ENCODE data around the gene PRPF19. TPM values are rescaled to one million over a fixed set of nuclear protein-coding genes. Genes with fewer than 3 reads are reported as not detected.

PRPF19 gene
- total RNA-seq, 1 donor from 2014 or later: 34.5 TPM

DNA sequence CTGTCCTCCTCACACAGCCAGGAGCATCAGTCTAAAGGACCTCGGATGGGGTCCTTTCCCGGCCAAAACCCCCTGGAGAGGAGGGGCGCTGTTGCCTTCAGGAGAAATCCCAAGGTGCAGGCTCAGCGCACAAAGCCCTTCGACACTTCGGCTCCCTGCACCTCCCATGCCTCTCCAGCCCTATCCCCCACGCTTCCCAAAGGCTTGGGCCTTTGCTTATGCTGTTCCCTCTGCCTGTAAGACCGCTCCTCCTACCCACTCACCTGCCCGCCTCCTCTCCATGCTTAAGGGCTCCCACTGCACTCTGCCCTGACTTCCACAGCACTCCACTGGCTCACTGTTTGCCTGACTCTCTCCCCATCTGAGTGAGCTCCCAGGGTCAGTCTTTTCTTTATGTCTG is 32.1 kb upstream of the PRPF19 start:
- Histone ChIP-seq H3K4me3 (no peak overlapping the region), H3K27me3 (no peaks in the 10 kb centered on the region), H3K9ac (no peak overlapping the region), H3K9me3 (ENCODE audit: low read depth) (no peaks in the 10 kb centered on the region), H3F3A (ENCODE audit: low read depth) (no peaks in the 10 kb centered on the region), H3K27ac (no peak overlapping the region), H3K4me2 (no peak overlapping the region), H3K4me1 (no peaks in the 10 kb centered on the region), H3K79me2 (ENCODE audit: low read depth) (no peaks in the 10 kb centered on the region), H3K36me3 (no peaks in the 10 kb centered on the region), H2AFZ (replicated peaks) (no peak overlapping the region), H4K20me1 (ENCODE audit: low read depth) (peaks cover under 1% of the 10 kb centered on the region)
- Mint-ChIP-seq H3K27me3 (ENCODE audit: insufficient read depth, low read depth) (peaks cover 12% of the 10 kb centered on the region), H3K36me3 (peaks cover 11% of the 10 kb centered on the region), H3K9me3 (no peaks in the 10 kb centered on the region), H3K27ac (no peak overlapping the region), H3K4me1 (peaks cover 13% of the 10 kb centered on the region), H3K4me3 (no peak overlapping the region)
- no peak for DNase-seq (ENCODE audit: low spot score)
- TF ChIP-seq, protein P1, sequence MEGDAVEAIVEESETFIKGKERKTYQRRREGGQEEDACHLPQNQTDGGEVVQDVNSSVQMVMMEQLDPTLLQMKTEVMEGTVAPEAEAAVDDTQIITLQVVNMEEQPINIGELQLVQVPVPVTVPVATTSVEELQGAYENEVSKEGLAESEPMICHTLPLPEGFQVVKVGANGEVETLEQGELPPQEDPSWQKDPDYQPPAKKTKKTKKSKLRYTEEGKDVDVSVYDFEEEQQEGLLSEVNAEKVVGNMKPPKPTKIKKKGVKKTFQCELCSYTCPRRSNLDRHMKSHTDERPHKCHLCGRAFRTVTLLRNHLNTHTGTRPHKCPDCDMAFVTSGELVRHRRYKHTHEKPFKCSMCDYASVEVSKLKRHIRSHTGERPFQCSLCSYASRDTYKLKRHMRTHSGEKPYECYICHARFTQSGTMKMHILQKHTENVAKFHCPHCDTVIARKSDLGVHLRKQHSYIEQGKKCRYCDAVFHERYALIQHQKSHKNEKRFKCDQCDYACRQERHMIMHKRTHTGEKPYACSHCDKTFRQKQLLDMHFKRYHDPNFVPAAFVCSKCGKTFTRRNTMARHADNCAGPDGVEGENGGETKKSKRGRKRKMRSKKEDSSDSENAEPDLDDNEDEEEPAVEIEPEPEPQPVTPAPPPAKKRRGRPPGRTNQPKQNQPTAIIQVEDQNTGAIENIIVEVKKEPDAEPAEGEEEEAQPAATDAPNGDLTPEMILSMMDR (IDR thresholded peaks at IDR 0.05): no peak
- TF ChIP-seq EZH2 (IDR thresholded peaks at IDR 0.05): no peak
- TF ChIP-seq EZH2phosphoT487 (IDR thresholded peaks at IDR 0.05): no peak

- DNase-seq (ENCODE audit: low spot score): no peak
- no peak overlapping the region for H2AFZ ChIP-seq (replicated peaks)
- H3K27ac ChIP-seq: no peak overlapping the region
- H3K4me2 ChIP-seq: no peak overlapping the region
- H3K27me3 Mint-ChIP-seq (ENCODE audit: insufficient read depth, low read depth): peaks cover 12% of the 10 kb centered on the region
- H3K9me3 ChIP-seq (ENCODE audit: low read depth): no peaks in the 10 kb centered on the region
- H3K36me3 Mint-ChIP-seq: peaks cover 11% of the 10 kb centered on the region
- no peaks in the 10 kb centered on the region for H3K36me3 ChIP-seq
- no peaks in the 10 kb centered on the region for H3K27me3 ChIP-seq
- no peak overlapping the region for H3K4me3 ChIP-seq
- H3K4me3 Mint-ChIP-seq: no peak overlapping the region
- no peaks in the 10 kb centered on the region for H3K9me3 Mint-ChIP-seq
- no peaks in the 10 kb centered on the region for H3K79me2 ChIP-seq (ENCODE audit: low read depth)
- H4K20me1 ChIP-seq (ENCODE audit: low read depth): peaks cover 8% of the 10 kb centered on the region
- H3K27ac Mint-ChIP-seq: peak overlapping the region; percentile 19
- H3K4me1 ChIP-seq: peaks cover under 1% of the 10 kb centered on the region
- peaks cover 10% of the 10 kb centered on the region for H3K4me1 Mint-ChIP-seq
- H3K9ac ChIP-seq: no peak overlapping the region
- TF ChIP-seq EZH2phosphoT487 (IDR thresholded peaks at IDR 0.05) (no peak), EZH2 (IDR thresholded peaks at IDR 0.05) (no peak)
- TF ChIP-seq, protein P1 (IDR thresholded peaks at IDR 0.05): no peak
- H3F3A ChIP-seq (ENCODE audit: low read depth): peaks cover under 1% of the 10 kb centered on the region
Measured at GRCh38 chr11:60937811-60938210, 31.4 kb upstream of the PRPF19 start.

DNA sequence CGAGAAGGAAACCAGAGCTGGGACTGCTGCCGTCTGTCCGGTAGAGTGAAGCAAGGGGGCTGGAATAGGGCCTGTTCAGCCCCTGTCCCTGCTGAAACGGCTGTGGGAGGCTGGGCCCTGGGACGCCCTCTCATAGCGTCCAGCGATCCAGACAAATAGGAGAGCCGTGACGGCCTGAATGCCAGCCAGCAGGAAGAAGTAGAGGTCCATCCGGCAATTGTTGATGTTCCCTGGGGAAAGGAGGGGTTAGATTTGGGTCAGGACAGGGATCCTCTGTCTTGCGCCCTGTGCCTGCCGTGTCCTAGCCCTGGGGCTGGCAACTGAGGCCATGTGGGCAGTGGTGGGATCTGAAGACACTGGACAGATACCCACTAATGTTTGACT is 30.8 kb upstream of the PRPF19 start:
- Mint-ChIP-seq H3K4me3 (no peak overlapping the region), H3K27ac (peak overlapping the region; percentile 25), H3K27me3 (ENCODE audit: insufficient read depth, low read depth) (peaks cover 11% of the 10 kb centered on the region), H3K9me3 (no peaks in the 10 kb centered on the region), H3K4me1 (peaks cover 14% of the 10 kb centered on the region), H3K36me3 (peaks cover 11% of the 10 kb centered on the region)
- H3K79me2 ChIP-seq (ENCODE audit: low read depth): no peaks in the 10 kb centered on the region
- no peaks in the 10 kb centered on the region for H3K27me3 ChIP-seq
- no peaks in the 10 kb centered on the region for H3K36me3 ChIP-seq
- TF ChIP-seq EZH2 (IDR thresholded peaks at IDR 0.05) (no peak), EZH2phosphoT487 (IDR thresholded peaks at IDR 0.05) (no peak)
- TF ChIP-seq, protein P1 (IDR thresholded peaks at IDR 0.05): no peak
- H4K20me1 ChIP-seq (ENCODE audit: low read depth): peaks cover 14% of the 10 kb centered on the region
- H2AFZ ChIP-seq (replicated peaks): no peak overlapping the region
- no peak overlapping the region for H3K4me3 ChIP-seq
- H3K4me2 ChIP-seq: no peak overlapping the region
- H3K9me3 ChIP-seq (ENCODE audit: low read depth): no peaks in the 10 kb centered on the region
- H3K4me1 ChIP-seq: peaks cover 7% of the 10 kb centered on the region
- no peak overlapping the region for H3K27ac ChIP-seq
- peaks cover 4% of the 10 kb centered on the region for H3F3A ChIP-seq (ENCODE audit: low read depth)
- DNase-seq (ENCODE audit: low spot score): no peak
- no peak overlapping the region for H3K9ac ChIP-seq

Data from neural progenitor cell (in vitro differentiated cells).